Heart left ventricle (tissue), 16 donors: ENCODE data around the gene UHRF1. TPM values are rescaled to one million over a fixed set of nuclear protein-coding genes. Genes with fewer than 3 reads are reported as not detected.

ENCODE experiments used
- ATAC-seq, 4 donors: fragments of 200-7000 bp; cut with Tn5 transposase; one replicate each; pipeline ENCODE4 v1.9.1; 2020 to 2022; ENCODE audit warnings: moderate library complexity in 4 of 4, mild to moderate bottlenecking in 3 of 4, moderate number of reproducible peaks in 1 of 4
- DNase-seq, 5 donors: peaks; one replicate each; pipeline ENCODE4 v3.0.0-alpha.2; 2020
- H3K27ac ChIP-seq, 12 donors: fragments of 200-600 bp; sonication (generic) in 4 of 12; one replicate each; pipeline versions ENCODE4 v1.5.0 to v1.8.0; 2016 to 2022; ENCODE audit warnings: mild to moderate bottlenecking in 2 of 12
- H3K27me3 ChIP-seq, 9 donors: fragments of 200-600 bp; sonication (generic) in 2 of 9; one replicate each; pipeline versions ENCODE4 v1.5.1 to v1.8.0; 2016 to 2022; ENCODE audit warnings: mild to moderate bottlenecking in 3 of 9
- H3K36me3 ChIP-seq, 9 donors: fragments of 200-600 bp; sonication (generic) in 2 of 9; one replicate each; pipeline versions ENCODE4 v1.5.0 to v1.8.0; 2018 to 2022; ENCODE audit warnings: mild to moderate bottlenecking in 2 of 9
- H3K4me1 ChIP-seq, 12 donors: fragments of 200-600 bp; sonication (generic) in 4 of 12; one replicate each; pipeline versions ENCODE4 v1.5.0 to v1.8.0; 2016 to 2022; ENCODE audit warnings: mild to moderate bottlenecking in 3 of 12
- H3K4me3 ChIP-seq, 12 donors: fragments of 200-600 bp; sonication (generic) in 4 of 12; one replicate each; pipeline versions ENCODE4 v1.5.0 to v1.8.0; 2017 to 2022; ENCODE audit warnings: mild to moderate bottlenecking in 9 of 12, moderate library complexity in 4 of 12
- H3K9me3 ChIP-seq, 12 donors: fragments of 200-600 bp; sonication (generic) in 4 of 12; one replicate each; pipeline versions ENCODE4 v1.5.0 to v1.8.0; 2016 to 2022; ENCODE audit warnings: mild to moderate bottlenecking in 1 of 12
- POLR2A ChIP-seq, 2 donors: fragments of 450-650 bp; IDR thresholded peaks; one replicate each; pipeline ENCODE4 v1.6.1; 2017; ENCODE audit warnings: antibody characterized with exemption in 2 of 2, mild to moderate bottlenecking in 2 of 2, moderate library complexity in 2 of 2
- WGBS, 4 donors: extraction: QIAGEN DNeasy Blood & Tissue Kit in 2 of 4; methylation state at CpG; one replicate each; pipeline versions ENCODE4 v1.1.5 to v1.1.7; 2013 to 2018; 5-methylcytosine and 5-hydroxymethylcytosine counted together
- intact Hi-C, 10 donors: fragments of 100-400 bp; cut with DNase I; formaldehyde crosslinking; loops; one replicate each; pipeline versions ENCODE4 v1.11.1 to v1.14.2; 2022
- polyA plus RNA-seq, 2 donors: library from polyadenylated mRNA; stranded (reverse); fragments of 200-250 nt; gene quantifications; one replicate each; pipeline ENCODE4 v1.2.3, GENCODE V29; 2013
- total RNA-seq, 9 donors: library from RNA; depleted of rRNA in 2 of 9; stranded (reverse); fragments of >200 nt in 2 of 9; fragmentation: NEBNext Ultra II Directional in 3 of 9; extraction: Animal tissue kit (Norgen Biotek cat#: 25700) in 3 of 9; gene quantifications; one replicate each; pipeline versions ENCODE4 v1.1.0 to v1.2.4, GENCODE V29; 2016 to 2023
- TF ChIP-seq, protein P1 (sequence below), 12 donors: fragments of 200-600 bp; sonication (generic) in 4 of 12; IDR thresholded peaks; one replicate each; pipeline versions ENCODE4 v1.5.0 to v1.8.0; 2018 to 2022; ENCODE audit warnings: antibody characterized with exemption in 12 of 12, mild to moderate bottlenecking in 5 of 12
- donor health status: ischemic (EF 13 %, LVEDD 7.1; RV severe dilation, severe dysfunction).
- donor health status: healthy with polysubstance abuse.
- donor health status: DM: no; HTN: yes; CAD: no.
- donor health status: DM: no; HTN: no; CAD: no.
- donor health status: ischemic (EF 25% LVEDD 6.9; RV normal size, moderate dysfunction).
- donor health status: ischemic (EF 25% LVEDD 5.7; RV mildly dilated, moderate dysfunction).
- donor health status: healthy.
- donor health status: DM: yes; HTN: yes; CAD: no.
- donor health status: ischemic (EF 35%, LVEDD 5.7; RV mildly dilated, moderate dysfunction).
- donor health status: nonischemic (EF 11% LVEDD 7.7; RV severe dilation, severe dysfunction).
- donor health status: DM: yes; HTN: yes; CAD: no.
- donor health status: PGD.
- donor health status: ischemic (EF 29% LVEDD 5.4; RV normal size, mild dysfunction).
- donor health status: nonischemic (EF 23%, LVEDD 6.1; RV moderate dilation, normal function).

Gene UHRF1
- total and polyA plus RNA-seq, 11 donors = 0.25 to 8.9 (median 0.74) TPM

DNA sequence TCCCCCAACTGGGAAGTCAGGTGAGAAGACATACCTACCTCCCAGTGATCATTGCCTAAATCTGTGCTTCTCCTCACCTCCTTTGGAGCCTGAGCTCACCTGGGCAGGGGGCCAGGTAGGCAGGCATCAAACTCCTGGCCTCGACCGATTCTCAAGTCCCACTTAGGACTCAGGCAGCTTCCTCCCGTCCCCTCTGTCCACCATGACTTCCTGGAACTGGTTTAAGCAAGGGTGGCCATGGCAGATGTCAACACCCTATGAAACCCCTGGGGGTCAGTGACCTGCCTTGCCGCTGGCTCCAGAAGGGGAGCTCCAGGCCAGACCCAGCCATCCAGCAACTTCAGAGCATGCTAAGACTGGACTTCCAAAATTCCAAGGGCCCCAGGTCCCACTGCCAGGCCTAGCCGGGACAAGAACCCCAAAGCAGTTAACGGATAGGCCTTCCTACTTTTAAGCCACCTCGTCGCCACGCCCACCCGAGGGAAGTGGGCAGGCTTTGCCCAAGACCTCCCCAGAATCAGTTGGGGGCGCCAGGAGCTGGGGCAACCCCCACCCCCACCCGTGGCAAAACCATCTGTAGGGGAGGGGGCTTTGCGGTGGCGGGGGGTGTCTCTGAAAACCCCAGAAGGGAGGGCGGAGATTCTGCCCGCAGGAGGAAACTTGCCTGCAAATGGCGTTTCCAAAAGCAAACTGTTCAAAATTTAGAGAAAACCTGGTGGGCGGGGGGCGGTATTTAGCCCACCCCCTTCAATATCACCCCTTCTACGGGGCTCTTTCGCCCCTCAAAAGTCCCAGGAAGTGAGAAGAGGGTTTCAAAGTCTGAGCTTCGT lies 42.5 kb upstream of the UHRF1 start:
- TF ChIP-seq, protein P1, sequence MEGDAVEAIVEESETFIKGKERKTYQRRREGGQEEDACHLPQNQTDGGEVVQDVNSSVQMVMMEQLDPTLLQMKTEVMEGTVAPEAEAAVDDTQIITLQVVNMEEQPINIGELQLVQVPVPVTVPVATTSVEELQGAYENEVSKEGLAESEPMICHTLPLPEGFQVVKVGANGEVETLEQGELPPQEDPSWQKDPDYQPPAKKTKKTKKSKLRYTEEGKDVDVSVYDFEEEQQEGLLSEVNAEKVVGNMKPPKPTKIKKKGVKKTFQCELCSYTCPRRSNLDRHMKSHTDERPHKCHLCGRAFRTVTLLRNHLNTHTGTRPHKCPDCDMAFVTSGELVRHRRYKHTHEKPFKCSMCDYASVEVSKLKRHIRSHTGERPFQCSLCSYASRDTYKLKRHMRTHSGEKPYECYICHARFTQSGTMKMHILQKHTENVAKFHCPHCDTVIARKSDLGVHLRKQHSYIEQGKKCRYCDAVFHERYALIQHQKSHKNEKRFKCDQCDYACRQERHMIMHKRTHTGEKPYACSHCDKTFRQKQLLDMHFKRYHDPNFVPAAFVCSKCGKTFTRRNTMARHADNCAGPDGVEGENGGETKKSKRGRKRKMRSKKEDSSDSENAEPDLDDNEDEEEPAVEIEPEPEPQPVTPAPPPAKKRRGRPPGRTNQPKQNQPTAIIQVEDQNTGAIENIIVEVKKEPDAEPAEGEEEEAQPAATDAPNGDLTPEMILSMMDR (IDR thresholded peaks at IDR 0.05) = no peak
- no peak for TF ChIP-seq POLR2A (IDR thresholded peaks at IDR 0.05)
- intact Hi-C loops = loop anchor here in 2 of 10 donors (5.0 kb wide), 1 partner anchor 100 kb away; the partner anchor contains the start of gene KDM4B (in 2 of the 2)
- Histone ChIP-seq H3K36me3 (peaks cover 0 to 12% (median 0%) of the 10 kb centered on the region in 9 donors), H3K4me1 (peaks cover 0 to 35% (median 9%) of the 10 kb centered on the region in 12 donors), H3K27ac (peak overlapping the region in 11 of 12 donors; percentile 55 to 93 (median 82)), H3K9me3 (no peaks in the 10 kb centered on the region), H3K27me3 (no peaks in the 10 kb centered on the region), H3K4me3 (peak overlapping the region; percentile 53 to 92 (median 80))
- peak in 2 of 4 donors; percentile 13 to 40 for ATAC-seq
- peak; percentile 59 to 71 (median 67) for DNase-seq
- WGBS, 4 donors = 4 to 8% (median 6%) methylated on average over 20 to 22 of the region's 22 CpGs

DNA sequence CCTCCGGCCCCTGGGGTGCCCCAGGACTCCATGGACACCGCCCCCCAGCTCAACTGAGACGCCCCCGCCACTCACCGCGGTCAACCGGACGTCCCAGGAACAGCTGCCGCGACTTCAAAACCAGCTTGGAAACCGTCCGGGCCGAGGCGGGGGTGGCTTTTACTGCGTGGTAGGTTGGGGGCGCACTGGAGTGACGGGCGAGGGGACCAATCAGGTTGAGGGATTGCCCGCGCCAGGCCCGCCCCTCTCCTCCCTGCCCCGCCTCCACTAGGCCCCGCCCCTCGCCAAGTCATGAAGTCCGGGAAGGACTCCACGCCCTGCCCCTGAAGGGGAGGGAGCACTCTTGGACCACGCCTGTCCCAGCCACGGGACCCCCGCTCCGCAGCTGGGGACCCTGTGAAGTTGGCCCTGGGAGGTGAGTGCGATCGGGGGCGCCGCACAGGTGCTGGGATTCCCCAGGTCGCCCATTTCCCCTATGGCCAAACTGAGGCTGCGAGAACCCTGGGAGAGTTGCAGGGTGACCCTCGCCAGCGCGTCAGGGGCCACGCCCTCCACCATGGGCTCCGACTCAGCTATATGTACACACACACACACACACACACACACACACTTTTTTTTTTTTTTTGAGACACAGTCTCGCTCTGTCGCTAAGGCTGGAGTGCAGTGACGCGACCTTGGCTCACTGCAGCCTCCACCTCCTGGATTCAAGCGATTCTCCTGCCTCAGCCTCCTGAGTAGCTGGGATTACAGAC lies 41.6 kb upstream of the UHRF1 start, which contains the start of gene PLIN3:
TSS of gene PLIN3 (minus strand) at position 134 of the 752 bp plus-strand sequence. CDS start 6,273 bp downstream, outside the sequence.
- intact Hi-C loops = loop anchor here in 3 of 10 donors (2.0 to 5.0 kb wide), 2 partner anchors 100 to 163 kb away; partner anchors contain the start of gene KDM4B (in 2 of the 3)
- 7 to 24% (median 15%) methylated on average over 15 to 46 of the region's 46 CpGs for WGBS, 4 donors
- peak; percentile 97 to 98 (median 97) for DNase-seq
- Histone ChIP-seq H3K27me3 (no peaks in the 10 kb centered on the region), H3K4me1 (peaks cover 0 to 35% (median 9%) of the 10 kb centered on the region in 12 donors), H3K27ac (peak within 1 kb of the TSS in 11 of 12 donors; percentile 55 to 93 (median 82)), H3K9me3 (no peaks in the 10 kb centered on the region), H3K36me3 (peaks cover 0 to 3% (median 0%) of the 10 kb centered on the region in 9 donors), H3K4me3 (peak within 1 kb of the TSS; percentile 53 to 92 (median 80))
- TF ChIP-seq POLR2A (IDR thresholded peaks at IDR 0.05) = peak in 1 of 2 donors; percentile 66
- TF ChIP-seq, protein P1 (IDR thresholded peaks at IDR 0.05) = no peak
- peak; percentile 96 to 99 (median 98) for ATAC-seq

DNA sequence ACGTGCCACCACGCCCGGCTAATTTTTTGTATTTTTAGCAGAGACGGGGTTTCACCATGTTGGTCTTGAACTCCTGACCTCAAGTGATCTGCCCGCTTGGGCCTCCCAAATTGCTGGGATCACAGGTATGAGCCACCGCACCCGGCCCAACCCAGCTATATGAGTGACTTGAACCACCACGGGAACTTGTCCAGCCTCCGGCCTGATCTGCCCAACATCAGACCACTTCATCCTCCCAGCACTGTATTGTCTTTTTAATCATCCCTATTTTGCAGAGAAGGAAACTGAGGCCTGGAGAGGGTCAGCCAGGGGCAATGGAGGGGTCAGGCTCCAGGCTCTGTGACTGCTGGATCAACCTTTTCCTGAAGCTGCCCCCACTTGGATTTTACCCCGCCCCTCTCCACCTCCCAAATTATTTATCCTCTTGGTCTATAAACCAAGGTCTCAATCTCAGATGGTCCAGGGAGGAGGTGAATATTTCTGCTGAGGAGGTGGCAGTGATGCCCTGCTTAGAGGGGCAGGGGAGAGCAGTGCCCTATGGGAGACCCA lies 40.9 kb upstream of the UHRF1 start:
- no peaks in the 10 kb centered on the region for H3K27me3 ChIP-seq
- DNase-seq (no peak), ATAC-seq (no peak)
- peak overlapping the region in 9 of 12 donors; percentile 53 to 92 (median 79) for H3K4me3 ChIP-seq
- no peaks in the 10 kb centered on the region for H3K36me3 ChIP-seq
- peak overlapping the region in 2 of 12 donors; percentile 88 to 93 for H3K27ac ChIP-seq
- intact Hi-C loops = loop anchor here in 3 of 10 donors (2.0 to 5.0 kb wide), 2 partner anchors 99 to 162 kb away; partner anchors contain the start of gene KDM4B (in 2 of the 3)
- TF ChIP-seq, protein P1 (IDR thresholded peaks at IDR 0.05) = no peak
- TF ChIP-seq POLR2A (IDR thresholded peaks at IDR 0.05) = no peak
- 66 to 83% (median 77%) methylated on average over 10 of the region's 10 CpGs for WGBS, 4 donors
- H3K4me1 ChIP-seq = peaks cover 0 to 35% (median 9%) of the 10 kb centered on the region in 12 donors
- H3K9me3 ChIP-seq = no peaks in the 10 kb centered on the region
